HL-60 (cell line): Measurements from ENCODE around the gene NTN3.

Source experiments
- DNase-seq, 2 experiments: peaks; one replicate each; pipeline ENCODE4 v3.0.0-alpha.2; 2010 to 2020; ENCODE audit warnings: low read depth in 1 of 2, low spot score in 1 of 2
- H3K27ac ChIP-seq: fragments of 250-450 bp; sonication (Bioruptor Pico); replicated peaks from 2 replicates; pipeline ENCODE4 v1.5.1; 2020; ENCODE audit warnings: mild to moderate bottlenecking, moderate library complexity
- H3K27me3 ChIP-seq: fragments of 250-450 bp; sonication (Bioruptor Pico); 2 replicates; pipeline ENCODE4 v1.5.1; 2021; ENCODE audit warnings: mild to moderate bottlenecking, moderate library complexity; ENCODE audit not compliant: insufficient read depth, poor library complexity, severe bottlenecking
- H3K4me3 ChIP-seq: replicated peaks from 2 replicates; pipeline ENCODE4 v1.5.1; 2011; ENCODE audit warnings: mild to moderate bottlenecking, control low read depth, low read length; ENCODE audit not compliant: insufficient read depth
- CTCF ChIP-seq: IDR thresholded peaks from one replicate; pipeline ENCODE4 v1.5.1; 2011; ENCODE audit warnings: low read length, control low read depth, inconsistent platforms; ENCODE audit not compliant: insufficient read depth
- GABPA ChIP-seq: IDR thresholded peaks from 2 replicates; pipeline ENCODE4 v1.6.1; 2012; ENCODE audit warnings: low read depth
- POLR2AphosphoS5 ChIP-seq: IDR thresholded peaks from 2 replicates; pipeline ENCODE4 v1.6.1; 2012; ENCODE audit warnings: low read depth
- REST ChIP-seq: IDR thresholded peaks from 2 replicates; pipeline ENCODE4 v1.6.1; 2012; ENCODE audit warnings: low read depth; ENCODE audit not compliant: insufficient replicate concordance
- SPI1 ChIP-seq: IDR thresholded peaks from 2 replicates; pipeline ENCODE4 v1.6.1; 2012; ENCODE audit warnings: low read depth, mild to moderate bottlenecking, borderline replicate concordance

The NTN3 gene

DNA sequence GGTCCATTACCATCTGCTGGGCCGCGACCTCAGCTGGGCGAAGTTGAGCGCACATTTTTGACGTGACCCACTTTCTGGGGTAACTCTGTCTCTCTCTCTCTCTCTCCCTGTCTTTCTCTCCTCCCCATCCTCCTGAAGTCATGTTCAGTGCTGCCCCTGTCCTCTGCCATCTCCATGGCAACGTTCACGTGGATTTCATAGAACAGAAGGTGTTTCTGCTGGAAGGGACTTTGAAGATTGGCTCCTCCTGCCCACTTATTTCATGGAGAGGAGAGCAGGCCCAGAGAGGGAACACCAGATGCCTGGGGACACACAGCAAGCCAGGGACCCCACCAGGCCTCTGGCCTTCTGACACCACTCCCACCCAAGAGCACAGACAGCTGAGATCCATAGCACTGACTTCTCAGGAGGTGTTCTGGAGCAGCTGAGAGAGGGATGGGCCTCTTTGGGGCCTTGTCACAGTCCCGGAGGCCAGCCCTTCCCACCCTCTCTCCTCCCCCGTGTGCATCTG is 46.0 kb upstream of the NTN3 start:
- Histone ChIP-seq H3K27me3 (no peaks in the 10 kb centered on the region), H3K4me3 (no peak overlapping the region), H3K27ac (no peak overlapping the region)
- TF ChIP-seq CTCF (no peak), GABPA (no peak), REST (no peak), SPI1 (no peak), POLR2AphosphoS5 (no peak)
- no peak for DNase-seq

DNA sequence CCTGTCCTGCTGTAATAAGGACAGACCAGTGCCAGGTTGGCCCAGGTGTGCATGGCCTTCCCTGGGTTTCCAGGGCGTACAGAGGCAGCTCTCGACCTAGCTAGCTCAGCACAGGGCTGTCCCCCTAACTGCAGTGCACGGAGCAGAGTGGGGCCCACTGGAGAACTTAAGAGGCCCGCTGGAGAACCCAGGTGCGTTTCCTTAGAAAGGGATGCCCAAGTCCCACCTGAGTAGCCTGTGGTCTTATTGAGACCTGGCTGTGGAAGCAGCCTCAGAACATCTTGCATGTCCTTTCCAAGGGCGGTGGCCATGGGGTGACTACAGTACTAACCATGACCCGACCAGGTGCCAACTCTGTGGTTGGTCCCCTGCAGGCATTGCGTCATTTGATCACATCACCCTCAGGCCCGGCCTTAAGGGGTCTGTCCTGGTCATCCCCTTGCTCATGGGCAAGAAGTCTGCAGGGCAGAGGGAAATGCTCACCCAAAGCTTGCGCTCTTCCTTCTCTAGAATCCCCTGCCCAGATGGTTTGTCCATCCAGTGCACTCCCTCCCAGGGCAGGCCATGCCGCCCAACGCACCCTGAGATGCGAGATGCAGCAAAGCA is 45.2 kb upstream of the NTN3 start:
- no peak overlapping the region for H3K4me3 ChIP-seq
- H3K27ac ChIP-seq, result no peak overlapping the region
- DNase-seq, result no peak
- H3K27me3 ChIP-seq, result no peaks in the 10 kb centered on the region
- TF ChIP-seq GABPA, result no peak
- TF ChIP-seq SPI1, result no peak
- TF ChIP-seq CTCF, result no peak
- no peak for TF ChIP-seq POLR2AphosphoS5
- TF ChIP-seq REST, result no peak

- Histone ChIP-seq H3K4me3 (no peak overlapping the region), H3K27me3 (no peaks in the 10 kb centered on the region), H3K27ac (no peak overlapping the region)
- TF ChIP-seq GABPA (no peak), CTCF (no peak)
- DNase-seq, result no peak
These were observed 44.1 kb upstream of the NTN3 start for GRCh38 chr16:2426941-2427361.

DNA sequence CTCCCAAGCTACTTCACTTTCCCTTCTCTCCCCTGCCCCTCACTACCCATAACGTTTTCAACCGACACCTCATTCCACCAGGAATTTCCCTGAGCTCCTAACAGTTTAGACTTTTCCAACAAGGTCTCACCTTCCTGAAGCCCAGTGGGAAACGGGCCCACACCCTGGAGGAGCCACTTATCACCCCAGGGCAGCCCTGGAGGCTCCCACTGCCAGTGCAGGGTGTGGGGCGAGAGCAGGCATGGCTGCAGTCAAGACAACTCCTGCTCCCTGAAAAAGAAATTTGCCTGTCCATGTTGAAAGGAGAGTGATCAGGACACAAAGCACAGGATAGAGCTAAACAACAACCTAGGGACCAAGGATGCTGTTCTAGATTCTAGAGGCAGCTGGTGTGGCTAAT is 43.6 kb upstream of the NTN3 start:
- DNase-seq, result no peak
- TF ChIP-seq REST (no peak), GABPA (no peak), POLR2AphosphoS5 (no peak), CTCF (no peak), SPI1 (no peak)
- Histone ChIP-seq H3K4me3 (no peak overlapping the region), H3K27ac (no peak overlapping the region), H3K27me3 (no peaks in the 10 kb centered on the region)
